GM12873 (cell line): ENCODE measurements around the gene CTTNBP2.

Source experiments
- TF ChIP-seq, protein P1 (sequence below): IDR thresholded peaks from 2 replicates; pipeline ENCODE4 v1.5.1; 2012; ENCODE audit warnings: low read depth, mild to moderate bottlenecking, moderate library complexity, low read length, control low read depth; ENCODE audit not compliant: insufficient read depth; ENCODE audit errors: missing control alignments

Gene CTTNBP2

DNA sequence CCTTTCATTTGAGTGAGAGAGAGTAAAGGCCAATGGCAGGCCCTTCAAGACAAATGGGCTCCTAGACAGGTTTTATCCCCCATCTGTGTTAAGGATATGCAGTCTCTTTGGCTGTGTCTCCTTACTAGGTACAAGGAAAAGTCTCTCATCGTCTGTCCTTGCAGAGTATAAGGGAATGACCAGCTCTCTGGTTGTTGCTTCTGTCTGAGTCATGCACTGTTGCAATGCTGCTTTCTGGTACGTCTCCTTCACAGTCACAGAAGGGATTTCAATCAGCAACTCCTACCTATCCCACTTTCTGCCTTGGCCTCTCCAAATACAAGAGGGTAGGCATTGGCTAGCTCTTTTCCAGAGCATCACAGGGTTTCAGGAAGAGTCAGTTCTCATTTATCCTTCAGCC is 48.1 kb downstream of the CTTNBP2 start:
- TF ChIP-seq, protein P1, sequence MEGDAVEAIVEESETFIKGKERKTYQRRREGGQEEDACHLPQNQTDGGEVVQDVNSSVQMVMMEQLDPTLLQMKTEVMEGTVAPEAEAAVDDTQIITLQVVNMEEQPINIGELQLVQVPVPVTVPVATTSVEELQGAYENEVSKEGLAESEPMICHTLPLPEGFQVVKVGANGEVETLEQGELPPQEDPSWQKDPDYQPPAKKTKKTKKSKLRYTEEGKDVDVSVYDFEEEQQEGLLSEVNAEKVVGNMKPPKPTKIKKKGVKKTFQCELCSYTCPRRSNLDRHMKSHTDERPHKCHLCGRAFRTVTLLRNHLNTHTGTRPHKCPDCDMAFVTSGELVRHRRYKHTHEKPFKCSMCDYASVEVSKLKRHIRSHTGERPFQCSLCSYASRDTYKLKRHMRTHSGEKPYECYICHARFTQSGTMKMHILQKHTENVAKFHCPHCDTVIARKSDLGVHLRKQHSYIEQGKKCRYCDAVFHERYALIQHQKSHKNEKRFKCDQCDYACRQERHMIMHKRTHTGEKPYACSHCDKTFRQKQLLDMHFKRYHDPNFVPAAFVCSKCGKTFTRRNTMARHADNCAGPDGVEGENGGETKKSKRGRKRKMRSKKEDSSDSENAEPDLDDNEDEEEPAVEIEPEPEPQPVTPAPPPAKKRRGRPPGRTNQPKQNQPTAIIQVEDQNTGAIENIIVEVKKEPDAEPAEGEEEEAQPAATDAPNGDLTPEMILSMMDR = no peak

DNA sequence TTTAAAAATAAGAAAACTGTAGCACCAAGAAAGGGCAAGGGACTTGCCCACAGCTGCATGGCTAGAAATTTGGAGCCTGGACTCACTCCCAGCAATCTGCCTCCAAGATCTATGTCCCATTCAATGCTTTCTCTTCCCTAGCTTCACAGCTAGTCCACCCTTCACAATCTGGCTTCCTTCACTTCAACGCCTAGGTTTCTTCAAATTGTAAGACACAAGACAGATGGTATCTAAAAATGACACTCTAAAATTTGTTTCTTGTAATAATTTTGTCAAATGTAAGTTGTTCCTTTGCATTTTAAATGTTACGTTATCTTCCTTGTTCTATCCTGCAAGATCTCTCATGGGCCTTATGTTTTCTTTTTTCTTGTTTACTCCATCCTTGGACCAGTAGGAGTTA is 48.6 kb downstream of the CTTNBP2 start:
- TF ChIP-seq, protein P1 = no peak

DNA sequence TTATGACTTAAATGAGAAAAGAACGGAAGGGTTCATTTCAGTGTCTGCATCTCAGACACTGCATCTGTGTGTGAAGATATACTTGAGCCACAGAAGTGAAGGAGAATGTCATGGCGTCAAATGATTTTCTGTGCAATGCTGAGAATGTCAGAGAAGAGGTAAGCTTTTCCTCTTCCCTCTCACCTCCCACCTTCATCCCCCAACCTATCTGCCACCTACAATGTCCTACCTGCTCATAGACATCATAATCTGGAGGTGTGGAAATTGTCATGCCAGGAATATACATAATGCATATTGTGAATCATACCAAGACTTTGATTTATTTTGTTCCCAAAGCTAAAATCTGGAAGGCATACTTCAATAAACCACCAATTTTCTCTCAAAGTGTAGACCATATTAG is 53.7 kb downstream of the CTTNBP2 start:
- TF ChIP-seq, protein P1 = no peak

DNA sequence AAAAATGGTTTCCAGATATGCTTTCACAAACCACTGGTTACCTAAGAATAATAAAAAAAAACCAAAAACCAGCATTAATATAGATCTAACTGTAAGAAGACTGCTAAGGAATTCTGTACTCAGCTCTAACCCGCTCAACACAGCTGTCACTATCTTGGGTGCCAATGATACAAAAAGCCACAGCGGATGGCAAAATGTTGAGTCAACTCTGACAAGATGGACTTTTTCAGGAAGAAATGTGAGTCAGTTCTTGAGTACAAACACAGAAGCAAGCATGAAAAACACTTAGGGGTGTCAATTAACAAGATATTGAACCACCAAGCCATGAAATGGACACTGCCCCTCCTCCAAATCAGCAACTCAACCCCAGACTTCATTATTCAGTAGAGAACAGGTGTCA is 55.0 kb downstream of the CTTNBP2 start:
- TF ChIP-seq, protein P1 = no peak

DNA sequence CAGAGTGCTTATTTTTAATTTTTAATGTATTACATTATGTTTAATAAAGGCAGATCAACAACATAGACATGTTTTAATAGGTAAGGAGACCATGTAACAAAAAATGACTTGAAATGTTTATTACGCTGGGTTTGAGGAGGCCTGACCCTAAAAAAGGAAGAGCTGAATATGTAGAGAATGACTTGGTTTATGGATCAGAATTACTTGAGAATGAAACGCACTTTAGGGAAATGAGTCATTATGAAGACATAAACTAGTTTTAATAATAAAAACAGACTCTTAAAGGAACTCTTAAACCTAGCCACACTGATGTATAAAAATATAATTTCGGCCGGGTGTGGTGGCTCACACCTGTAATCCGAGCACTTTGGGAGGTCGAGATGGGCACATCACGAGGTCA is 56.5 kb downstream of the CTTNBP2 start:
- TF ChIP-seq, protein P1 = no peak

DNA sequence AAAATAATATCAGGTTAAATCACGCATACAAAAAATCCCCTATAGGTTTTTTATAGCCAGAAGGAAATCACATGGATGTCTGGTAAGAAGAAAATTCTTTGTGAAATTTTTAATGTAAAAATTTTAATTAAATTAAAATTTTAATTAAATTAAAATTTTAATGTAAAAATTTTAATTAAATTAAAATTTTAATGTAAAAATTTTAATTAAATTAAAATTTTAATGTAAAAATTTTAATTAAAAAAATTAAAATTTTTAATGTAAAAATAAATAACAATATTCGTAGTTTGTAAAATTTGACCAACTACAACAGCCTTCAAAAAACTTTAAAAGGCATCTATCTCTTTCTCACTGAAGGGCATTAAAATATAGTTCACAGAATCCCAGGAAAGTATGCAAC is 61.5 kb downstream of the CTTNBP2 start:
- TF ChIP-seq, protein P1 = no peak

DNA sequence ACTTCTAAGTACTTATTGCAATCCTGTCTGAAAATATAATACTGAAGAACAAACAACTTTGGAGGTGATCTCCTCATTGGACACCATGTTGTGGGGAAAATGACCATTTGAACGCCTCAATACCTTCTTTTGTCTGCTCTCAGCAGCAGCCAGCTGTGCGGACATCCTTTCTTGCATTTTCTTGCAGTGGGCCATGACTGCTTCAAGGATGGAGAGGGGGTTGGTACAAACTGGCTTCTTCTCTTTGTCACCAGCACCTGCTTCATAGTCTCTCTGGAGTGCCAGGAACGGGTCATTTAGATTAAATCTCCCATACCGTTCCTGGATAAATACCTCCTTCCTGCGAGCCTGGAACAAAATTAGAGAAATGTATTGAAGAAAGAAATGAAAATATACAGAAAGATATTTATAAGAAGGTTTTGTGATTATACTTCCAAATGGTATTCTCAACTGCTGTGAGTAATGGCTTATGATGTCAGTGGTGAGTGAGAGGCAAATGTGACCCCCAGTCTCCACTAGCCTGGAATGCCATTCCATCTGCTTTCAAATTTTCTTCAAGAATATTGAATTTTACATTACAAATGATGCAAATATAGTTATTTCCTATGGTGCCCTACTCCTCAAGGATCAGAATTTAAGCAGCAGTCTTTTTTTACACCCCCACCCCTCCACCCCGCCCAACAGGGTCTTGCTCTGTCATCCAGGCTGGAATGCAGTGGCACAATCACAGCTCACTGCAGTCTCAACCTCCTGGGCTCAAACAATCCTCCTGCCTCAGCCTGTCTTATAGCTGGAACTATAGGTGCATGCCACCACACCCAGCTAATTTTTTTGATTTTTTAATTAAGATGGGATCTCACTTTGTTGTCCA is 62.4 kb downstream of the CTTNBP2 start:
- TF ChIP-seq, protein P1 = no peak
